ENCODE data around the gene CACNA2D4. TPM values are rescaled to one million over a fixed set of nuclear protein-coding genes. Genes with fewer than 3 reads are reported as not detected.
"Not testable (repeated sequence)": the region's sequence is repeated elsewhere in the genome, so short reads cannot be mapped to it uniquely, and the experiment has no call there.

CACNA2D4 gene
- total RNA-seq (2014; rRNA removed; shearing (Covaris generic)) = not detected in 2 replicates

GRCh38 chr12:1918081-1918883 lies at the start of gene CACNA2D4:
TSS of gene CACNA2D4 (minus strand) at chr12:1918652. CDS start at chr12:1918473, 179 bp downstream.
- Histone ChIP-seq H3K36me3 (no peaks in the 10 kb centered on the region), H3K27ac (no peak within 1 kb of the TSS), H3K4me1 (replicated peaks) (no peaks in the 10 kb centered on the region), H3K4me3 (no peak within 1 kb of the TSS), H3K9me3 (replicated peaks) (no peaks in the 10 kb centered on the region), H3K27me3 (replicated peaks) (peaks cover 44% of the 10 kb centered on the region)
- no peak for DNase-seq (ENCODE audit: low read depth in 1 of 2, low spot score in 2 of 2)

DNA sequence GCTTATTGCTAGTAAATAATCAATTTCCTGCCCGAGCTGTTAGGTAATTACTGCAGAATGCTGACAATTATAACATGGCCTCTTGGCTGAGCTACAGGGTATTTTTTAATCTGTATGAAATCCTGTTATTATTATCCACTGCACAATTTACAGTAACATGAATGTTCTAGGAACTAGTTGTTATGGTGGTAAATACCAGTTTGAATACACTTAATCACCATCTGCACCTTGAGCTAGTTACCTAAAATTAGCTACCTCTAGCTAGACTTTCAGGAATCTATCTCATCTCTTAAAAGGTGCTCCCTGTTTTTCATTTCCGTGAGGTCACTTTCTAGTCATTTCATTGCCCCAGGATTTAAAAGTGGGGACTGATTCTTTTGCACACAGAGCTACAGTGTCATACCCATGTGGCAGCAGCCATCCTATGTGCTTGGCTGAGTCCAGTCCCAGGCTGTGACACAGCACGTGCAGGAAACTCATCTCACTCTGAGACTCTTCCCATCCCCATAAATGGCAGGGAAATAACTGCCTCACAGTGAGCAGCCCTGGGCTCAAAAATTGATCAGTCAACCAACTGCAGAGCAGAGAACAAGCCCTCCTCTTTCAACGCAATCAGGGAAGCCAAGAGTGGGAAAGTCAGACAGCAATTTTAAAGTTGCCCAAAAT lies 48.2 kb upstream of the CACNA2D4 start:
- no peak overlapping the region for H3K4me3 ChIP-seq
- H3K27me3 ChIP-seq (replicated peaks) = no peaks in the 10 kb centered on the region
- no peaks in the 10 kb centered on the region for H3K9me3 ChIP-seq (replicated peaks)
- no peak overlapping the region for H3K27ac ChIP-seq
- DNase-seq (ENCODE audit: low read depth in 1 of 2, low spot score in 2 of 2) = no peak
- peaks cover 24% of the 10 kb centered on the region for H3K36me3 ChIP-seq
- H3K4me1 ChIP-seq (replicated peaks) = no peaks in the 10 kb centered on the region

DNA sequence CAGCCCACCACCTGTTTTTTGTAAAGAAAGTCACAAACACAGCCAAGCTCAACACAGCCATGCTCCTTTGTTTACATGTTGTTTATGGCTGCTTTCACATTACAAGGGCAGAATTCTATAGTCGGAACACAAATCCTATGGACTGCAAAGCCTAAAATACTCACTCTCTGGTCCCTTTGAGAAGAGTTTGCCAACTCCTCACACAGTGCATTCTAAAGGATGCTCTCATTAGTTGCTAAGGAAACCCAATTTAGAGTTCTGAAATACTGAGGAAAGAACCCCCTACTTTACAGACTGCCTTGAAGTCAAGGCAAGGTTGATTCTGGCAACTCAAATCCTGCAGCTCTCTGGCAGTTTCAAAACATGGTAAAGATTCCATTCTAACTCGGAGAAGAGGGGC lies 47.5 kb upstream of the CACNA2D4 start:
- Histone ChIP-seq H3K9me3 (replicated peaks) (no peaks in the 10 kb centered on the region), H3K36me3 (peaks cover 28% of the 10 kb centered on the region), H3K27me3 (replicated peaks) (no peaks in the 10 kb centered on the region), H3K4me1 (replicated peaks) (no peaks in the 10 kb centered on the region), H3K27ac (no peak overlapping the region), H3K4me3 (no peak overlapping the region)
- no peak for DNase-seq (ENCODE audit: low read depth in 1 of 2, low spot score in 2 of 2)

DNA sequence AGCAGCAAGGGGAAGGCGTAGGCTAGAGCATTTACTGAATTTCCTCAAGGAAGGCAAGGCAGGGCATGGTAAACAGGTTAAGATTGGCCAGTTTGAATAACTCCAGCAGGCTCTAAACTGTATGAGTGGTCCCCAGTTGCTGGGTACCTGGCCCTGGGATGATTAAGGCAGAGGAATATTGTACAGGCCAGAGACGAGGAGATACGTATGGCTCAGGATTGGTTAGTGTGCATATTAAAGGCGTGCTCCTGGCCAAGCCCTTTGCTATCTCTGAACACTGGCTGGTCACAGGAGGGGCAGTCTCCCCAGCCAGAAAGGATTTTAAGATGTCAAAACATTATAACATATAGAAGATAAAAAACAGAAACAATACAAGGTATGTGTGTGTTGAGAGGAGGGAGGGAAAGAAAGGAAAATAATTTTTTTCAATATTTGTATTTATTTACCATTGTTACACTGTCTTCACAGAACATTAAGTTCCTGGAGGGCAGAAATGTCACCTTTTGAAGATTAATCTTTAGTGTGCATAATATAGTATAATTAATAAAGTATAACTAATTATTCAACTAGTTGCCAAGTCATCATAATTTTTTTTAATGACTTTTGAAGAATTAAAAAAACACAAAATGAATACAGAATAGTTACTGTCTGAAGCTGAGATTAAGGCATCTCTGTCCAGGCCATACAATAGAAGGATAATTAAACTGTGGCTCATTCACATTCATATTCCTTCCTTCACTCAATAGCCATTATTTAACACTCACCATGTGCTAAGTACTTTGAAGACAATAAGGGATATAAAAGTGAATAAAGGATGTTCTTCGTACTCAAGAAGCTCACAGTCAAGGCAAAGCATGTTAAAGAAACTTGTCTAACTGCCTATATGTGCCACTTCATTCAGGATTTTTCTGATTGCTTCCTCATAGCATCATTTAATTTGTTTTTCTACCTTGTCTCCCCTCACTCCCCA lies 43.9 kb upstream of the CACNA2D4 start:
- Histone ChIP-seq H3K9me3 (replicated peaks) (no peaks in the 10 kb centered on the region), H3K4me3 (no peak overlapping the region), H3K27ac (no peak overlapping the region), H3K4me1 (replicated peaks) (no peaks in the 10 kb centered on the region), H3K27me3 (replicated peaks) (no peaks in the 10 kb centered on the region), H3K36me3 (peaks cover 41% of the 10 kb centered on the region)
- DNase-seq (ENCODE audit: low read depth in 1 of 2, low spot score in 2 of 2) = no peak

- H3K36me3 ChIP-seq = peaks cover 39% of the 10 kb centered on the region
- no peaks in the 10 kb centered on the region for H3K4me1 ChIP-seq (replicated peaks)
- H3K9me3 ChIP-seq (replicated peaks) = no peaks in the 10 kb centered on the region
- no peak overlapping the region for H3K4me3 ChIP-seq
- H3K27ac ChIP-seq = no peak overlapping the region
- DNase-seq (ENCODE audit: low read depth in 1 of 2, low spot score in 2 of 2) = no peak
- H3K27me3 ChIP-seq (replicated peaks) = no peaks in the 10 kb centered on the region
Observed at GRCh38 chr12:1956716-1957115, 38.3 kb upstream of the CACNA2D4 start.

GRCh38 chr12:1949771-1950470 lies 31.5 kb upstream of the CACNA2D4 start:
- no peaks in the 10 kb centered on the region for H3K27me3 ChIP-seq (replicated peaks)
- no peaks in the 10 kb centered on the region for H3K9me3 ChIP-seq (replicated peaks)
- no peaks in the 10 kb centered on the region for H3K4me1 ChIP-seq (replicated peaks)
- peaks cover 85% of the 10 kb centered on the region for H3K36me3 ChIP-seq
- H3K27ac ChIP-seq = no peak overlapping the region
- no peak overlapping the region for H3K4me3 ChIP-seq
- no peak for DNase-seq (ENCODE audit: low read depth in 1 of 2, low spot score in 2 of 2)

GRCh38 chr12:1948883-1949282 lies 30.4 kb upstream of the CACNA2D4 start:
- DNase-seq (ENCODE audit: low read depth in 1 of 2, low spot score in 2 of 2) = no peak
- Histone ChIP-seq H3K36me3 (peaks cover 81% of the 10 kb centered on the region), H3K27me3 (replicated peaks) (no peaks in the 10 kb centered on the region)

GRCh38 chr12:1947081-1947480 lies 28.6 kb upstream of the CACNA2D4 start:
- Histone ChIP-seq H3K4me3 (no peak overlapping the region), H3K27ac (no peak overlapping the region), H3K36me3 (peaks cover 67% of the 10 kb centered on the region), H3K4me1 (replicated peaks) (no peaks in the 10 kb centered on the region), H3K9me3 (replicated peaks) (no peaks in the 10 kb centered on the region), H3K27me3 (replicated peaks) (no peaks in the 10 kb centered on the region)
- no peak for DNase-seq (ENCODE audit: low read depth in 1 of 2, low spot score in 2 of 2)

More at GRCh38 chr12:1948883-1949282, 30.4 kb upstream of the CACNA2D4 start:
- H3K4me1 ChIP-seq (replicated peaks) = no peaks in the 10 kb centered on the region
- no peaks in the 10 kb centered on the region for H3K9me3 ChIP-seq (replicated peaks)
- H3K4me3 ChIP-seq = no peak overlapping the region
- H3K27ac ChIP-seq = no peak overlapping the region

GRCh38 chr12:1946296-1946695 lies 27.8 kb upstream of the CACNA2D4 start:
- Histone ChIP-seq H3K27ac (no peak overlapping the region), H3K36me3 (peaks cover 63% of the 10 kb centered on the region), H3K4me1 (replicated peaks) (no peaks in the 10 kb centered on the region), H3K9me3 (replicated peaks) (no peaks in the 10 kb centered on the region), H3K4me3 (no peak overlapping the region), H3K27me3 (replicated peaks) (no peaks in the 10 kb centered on the region)
- no peak for DNase-seq (ENCODE audit: low read depth in 1 of 2, low spot score in 2 of 2)

- H3K4me3 ChIP-seq; H3K27me3 ChIP-seq (replicated peaks); DNase-seq (ENCODE audit: low read depth in 1 of 2, low spot score in 2 of 2); H3K27ac ChIP-seq; H3K4me1 ChIP-seq (replicated peaks); H3K9me3 ChIP-seq (replicated peaks): not testable (repeated sequence)
- H3K36me3 ChIP-seq = peaks cover 63% of the 10 kb centered on the region
Observed at GRCh38 chr12:1945502-1945901, 27.1 kb upstream of the CACNA2D4 start.

DNA sequence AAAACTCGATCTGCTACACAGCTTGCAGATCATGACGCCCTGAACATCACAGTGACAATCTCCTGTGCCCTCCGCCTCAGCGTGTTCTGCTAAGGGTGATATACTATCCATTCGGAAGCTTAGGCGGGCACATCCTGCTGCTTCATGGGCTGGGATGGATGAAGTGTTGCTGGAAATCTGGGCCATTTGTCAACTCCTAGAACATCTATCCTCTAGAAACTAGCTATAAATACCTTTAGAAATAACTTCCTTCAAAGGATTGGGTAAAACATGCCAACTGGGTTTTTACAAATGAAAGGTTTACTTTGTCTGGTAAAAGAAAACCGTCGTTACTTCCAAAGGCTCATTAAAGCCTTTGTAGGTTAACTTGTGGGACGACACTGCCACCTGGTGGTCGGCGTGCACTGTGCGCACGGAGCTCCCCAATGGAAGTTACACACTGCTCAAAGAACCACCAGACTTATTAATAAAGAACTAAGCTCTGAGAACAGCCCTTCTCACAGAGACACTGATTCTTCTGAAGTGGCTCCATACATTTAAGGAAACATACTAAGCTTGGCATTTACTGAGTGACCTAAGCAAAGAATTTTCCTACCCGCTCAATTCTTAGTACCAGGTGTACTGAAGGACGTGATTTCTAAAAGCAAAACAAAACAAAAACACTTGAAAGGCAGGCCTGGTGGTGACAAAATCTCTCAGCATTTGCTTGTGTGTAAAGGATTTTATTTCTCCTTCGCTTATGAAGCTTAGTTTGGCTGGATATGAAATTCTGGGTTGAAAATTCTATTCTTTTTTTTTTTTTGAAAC lies 21.6 kb upstream of the CACNA2D4 start:
- DNase-seq (ENCODE audit: low read depth in 1 of 2, low spot score in 2 of 2) = peak; percentile 57 to 81
- Histone ChIP-seq H3K27me3 (replicated peaks) (no peaks in the 10 kb centered on the region), H3K27ac (no peak overlapping the region), H3K36me3 (peaks cover 27% of the 10 kb centered on the region), H3K4me3 (no peak overlapping the region), H3K9me3 (replicated peaks) (no peaks in the 10 kb centered on the region), H3K4me1 (replicated peaks) (peaks cover 11% of the 10 kb centered on the region)

DNA sequence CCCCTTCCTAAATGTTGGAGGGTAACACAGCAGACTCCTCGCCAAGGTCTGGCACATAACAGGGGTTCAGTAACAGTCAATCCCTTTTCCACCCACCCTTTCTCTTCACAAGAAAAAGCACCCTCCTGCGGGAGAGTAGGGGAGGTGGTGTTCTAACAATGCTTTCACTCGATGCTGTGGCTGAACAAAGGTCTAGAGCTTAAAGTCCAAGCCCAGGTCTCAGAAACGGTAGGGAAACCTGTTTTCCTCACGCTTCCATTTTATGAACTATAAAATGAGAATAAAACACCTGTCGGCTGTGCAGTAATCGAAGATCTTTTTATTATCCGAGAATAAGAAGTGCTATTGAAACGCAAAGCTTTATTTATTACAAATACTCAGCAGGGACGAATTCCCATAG lies 20.9 kb upstream of the CACNA2D4 start:
- Histone ChIP-seq H3K27ac (no peak overlapping the region), H3K4me3 (no peak overlapping the region), H3K27me3 (replicated peaks) (no peaks in the 10 kb centered on the region), H3K4me1 (replicated peaks) (peaks cover 11% of the 10 kb centered on the region), H3K9me3 (replicated peaks) (no peaks in the 10 kb centered on the region), H3K36me3 (peaks cover 26% of the 10 kb centered on the region)
- no peak for DNase-seq (ENCODE audit: low read depth in 1 of 2, low spot score in 2 of 2)
